Measurements from ENCODE around the gene DGCR8.

DNA sequence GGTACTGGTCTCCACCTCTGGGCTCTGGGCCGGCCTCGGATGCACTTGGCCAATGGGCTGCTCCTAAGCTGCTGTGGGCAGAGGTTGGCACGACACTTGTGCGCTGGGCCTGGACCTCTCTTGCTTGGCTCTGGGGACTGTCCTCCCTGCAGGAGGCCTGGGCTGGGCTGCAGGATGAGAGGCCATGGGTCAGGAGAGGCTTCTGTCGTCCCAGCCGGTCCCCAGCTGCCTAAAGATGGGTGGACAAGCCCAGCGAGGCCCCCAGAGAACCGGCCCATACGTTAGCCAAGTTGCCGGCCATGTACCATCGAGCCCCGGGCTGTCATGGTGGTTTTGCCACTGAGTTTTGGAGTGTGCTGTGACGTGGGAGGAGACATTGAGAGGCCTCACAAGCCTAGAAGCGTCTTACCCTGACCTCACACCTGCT lies 72.4 kb downstream of the DGCR8 start:
- TF ChIP-seq ARNTL (CRISPR knock-in tag; IDR thresholded peaks at IDR 0.05; ENCODE audit: borderline replicate concordance, low read depth) = no peak
- TF ChIP-seq BACH2 (CRISPR knock-in tag; IDR thresholded peaks at IDR 0.05; ENCODE audit: borderline replicate concordance) = no peak
- TF ChIP-seq TCF4 (CRISPR knock-in tag; IDR thresholded peaks at IDR 0.05; ENCODE audit: borderline replicate concordance) = no peak
- TF ChIP-seq TSHZ2 (CRISPR knock-in tag; IDR thresholded peaks at IDR 0.05) = no peak
- TF ChIP-seq ZNF8 (CRISPR knock-in tag; IDR thresholded peaks at IDR 0.05) = no peak
- TF ChIP-seq, protein P1, sequence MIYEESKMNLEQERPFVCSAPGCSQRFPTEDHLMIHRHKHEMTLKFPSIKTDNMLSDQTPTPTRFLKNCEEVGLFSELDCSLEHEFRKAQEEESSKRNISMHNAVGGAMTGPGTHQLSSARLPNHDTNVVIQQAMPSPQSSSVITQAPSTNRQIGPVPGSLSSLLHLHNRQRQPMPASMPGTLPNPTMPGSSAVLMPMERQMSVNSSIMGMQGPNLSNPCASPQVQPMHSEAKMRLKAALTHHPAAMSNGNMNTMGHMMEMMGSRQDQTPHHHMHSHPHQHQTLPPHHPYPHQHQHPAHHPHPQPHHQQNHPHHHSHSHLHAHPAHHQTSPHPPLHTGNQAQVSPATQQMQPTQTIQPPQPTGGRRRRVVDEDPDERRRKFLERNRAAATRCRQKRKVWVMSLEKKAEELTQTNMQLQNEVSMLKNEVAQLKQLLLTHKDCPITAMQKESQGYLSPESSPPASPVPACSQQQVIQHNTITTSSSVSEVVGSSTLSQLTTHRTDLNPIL (CRISPR knock-in tag; IDR thresholded peaks at IDR 0.05; ENCODE audit: low read depth) = no peak
- TF ChIP-seq GLIS3 (CRISPR knock-in tag; IDR thresholded peaks at IDR 0.05) = no peak
- no peak for TF ChIP-seq PATZ1 (CRISPR knock-in tag; IDR thresholded peaks at IDR 0.05; ENCODE audit: borderline replicate concordance)
- TF ChIP-seq ESRRG (CRISPR knock-in tag; IDR thresholded peaks at IDR 0.05) = no peak
- no peak for TF ChIP-seq ZFP3 (CRISPR knock-in tag; IDR thresholded peaks at IDR 0.05)
- TF ChIP-seq ZFP30 (CRISPR knock-in tag; IDR thresholded peaks at IDR 0.05) = no peak

Measured in SK-N-SH treated with all-trans-retinoic acid at 6 μM for 48 hours (cell line).